GM18526 (cell line): ENCODE results near the gene PHACTR1.

Experiments used
- POLR2A ChIP-seq: IDR thresholded peaks from 3 replicates; pipeline ENCODE4 v1.6.1; 2011; ENCODE audit not compliant: insufficient read length; ENCODE audit errors: extremely low read depth

Gene PHACTR1

GRCh38 chr6:13112921-13113320 lies 396.4 kb downstream of the PHACTR1 start:
- TF ChIP-seq POLR2A, result no peak

- no peak for TF ChIP-seq POLR2A
Observed at GRCh38 chr6:13113376-13113775, 396.8 kb downstream of the PHACTR1 start.

DNA sequence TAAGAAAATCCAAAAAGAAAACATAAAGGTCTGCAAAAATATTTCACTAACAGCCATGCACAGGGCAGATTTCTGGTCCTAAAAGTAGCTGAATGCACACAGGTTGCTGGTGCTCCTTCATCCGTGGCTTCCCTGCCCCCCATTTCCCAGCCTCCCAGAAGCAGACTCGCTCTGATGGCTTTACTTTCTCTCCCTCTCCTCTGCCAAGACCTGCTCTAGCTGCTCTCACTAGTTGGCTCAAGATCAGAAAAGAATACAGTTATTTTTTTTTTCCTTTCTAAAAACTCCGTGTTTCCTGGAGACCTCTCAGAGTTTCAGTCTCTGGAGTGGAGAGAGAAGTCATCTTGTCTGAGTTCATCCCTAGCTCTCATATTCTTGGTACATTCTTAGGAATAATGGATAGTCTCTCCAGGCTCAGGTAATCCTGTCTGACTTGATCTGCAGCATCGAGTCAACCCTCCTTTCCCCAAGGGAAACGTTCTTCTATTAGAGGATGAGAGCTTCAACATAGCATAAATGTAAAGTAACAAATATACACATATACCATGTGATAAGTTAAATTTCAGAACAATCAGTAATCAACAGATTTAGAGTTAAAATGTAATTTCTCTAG lies 397.5 kb downstream of the PHACTR1 start:
- TF ChIP-seq POLR2A, result no peak

GRCh38 chr6:13116155-13116554 lies 399.6 kb downstream of the PHACTR1 start:
- TF ChIP-seq POLR2A, result no peak

- TF ChIP-seq POLR2A, result no peak
Observed at GRCh38 chr6:13117570-13117969, 401.0 kb downstream of the PHACTR1 start.

DNA sequence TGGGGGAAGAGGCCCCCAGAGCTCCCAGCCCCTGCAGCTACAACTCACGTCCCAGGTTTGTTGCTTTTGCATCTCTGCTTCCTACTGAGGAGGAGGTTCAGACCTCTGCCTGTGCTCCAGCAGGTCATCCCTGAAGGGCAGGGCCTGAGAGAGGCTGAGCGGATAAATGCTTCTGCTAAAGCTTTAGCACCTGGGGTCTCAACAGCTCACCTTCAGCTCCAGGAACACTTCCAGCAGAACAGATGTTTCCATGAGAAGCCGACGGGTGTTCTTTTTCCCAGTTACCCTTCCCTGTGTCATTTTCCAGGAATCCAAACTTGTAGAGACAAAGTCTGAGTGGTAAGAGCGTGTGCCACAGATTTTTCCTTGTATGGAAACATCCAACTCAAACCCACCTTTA lies 403.0 kb downstream of the PHACTR1 start:
- TF ChIP-seq POLR2A, result no peak

DNA sequence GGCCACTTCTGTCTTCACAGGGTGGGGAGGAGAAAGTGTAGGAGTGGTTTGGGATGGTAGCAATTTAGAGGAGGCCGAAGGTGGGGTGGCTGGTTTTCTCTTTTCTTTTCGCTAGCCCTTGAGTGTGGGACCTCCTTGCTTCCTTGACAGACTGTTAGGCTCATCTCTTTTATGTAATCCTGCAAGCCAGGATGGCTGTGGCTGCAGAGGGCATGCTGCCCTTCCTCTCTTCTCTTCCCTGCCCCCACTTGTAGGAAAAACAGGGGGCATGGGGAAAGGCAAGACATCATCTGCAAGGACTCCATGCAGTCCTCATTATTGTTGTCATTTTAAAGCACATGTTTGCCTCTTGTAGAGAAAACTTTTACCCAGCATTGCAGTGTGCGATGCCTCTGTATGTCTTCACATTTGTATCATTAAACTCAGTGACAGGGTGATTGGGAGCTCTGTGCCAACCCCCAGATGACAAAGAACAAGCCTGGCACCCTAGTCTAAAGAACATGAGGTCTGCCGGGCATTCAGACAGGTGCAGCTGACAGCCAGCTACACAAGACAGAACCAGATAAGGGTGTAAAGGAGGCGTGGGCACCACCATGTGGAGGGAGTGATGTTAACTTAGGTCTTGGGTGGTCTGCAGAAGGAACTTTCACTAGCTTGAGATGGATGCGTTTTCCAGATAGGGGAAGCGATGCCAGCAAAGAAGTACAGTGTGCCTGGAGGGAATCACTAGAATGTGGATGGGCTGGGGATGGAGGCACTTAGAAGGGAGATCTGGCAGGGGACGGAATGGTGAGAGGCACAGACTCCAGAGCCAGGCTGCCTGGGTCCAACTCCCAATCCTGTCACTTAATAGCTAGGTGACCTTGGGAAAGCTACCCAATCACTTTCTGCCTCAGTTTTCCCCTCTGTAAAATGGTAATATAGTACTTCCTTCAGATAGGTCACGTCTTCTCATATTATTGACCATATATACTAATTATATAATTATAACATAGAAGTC lies 404.2 kb downstream of the PHACTR1 start:
- no peak for TF ChIP-seq POLR2A

- no peak for TF ChIP-seq POLR2A
Observed at GRCh38 chr6:13124131-13124530, 407.6 kb downstream of the PHACTR1 start.

DNA sequence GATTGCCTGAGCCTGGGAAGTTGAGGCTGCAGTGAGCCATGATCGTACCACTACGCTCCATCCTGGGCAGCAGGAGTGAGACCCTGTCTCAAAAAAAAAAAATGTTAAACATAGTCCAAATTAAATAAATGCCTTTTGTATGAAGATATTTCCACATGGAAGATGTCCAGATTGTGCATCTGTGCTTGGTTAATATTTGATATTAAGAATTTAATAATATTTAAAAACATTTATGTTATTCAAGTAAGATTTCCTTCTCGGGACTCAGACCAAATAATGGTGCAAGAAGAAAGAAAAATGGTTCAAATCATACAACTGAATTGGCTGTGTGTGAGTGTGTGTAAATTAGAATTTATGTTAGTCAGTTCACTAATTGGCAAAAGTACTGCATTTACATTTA lies 409.3 kb downstream of the PHACTR1 start:
- TF ChIP-seq POLR2A, result no peak

DNA sequence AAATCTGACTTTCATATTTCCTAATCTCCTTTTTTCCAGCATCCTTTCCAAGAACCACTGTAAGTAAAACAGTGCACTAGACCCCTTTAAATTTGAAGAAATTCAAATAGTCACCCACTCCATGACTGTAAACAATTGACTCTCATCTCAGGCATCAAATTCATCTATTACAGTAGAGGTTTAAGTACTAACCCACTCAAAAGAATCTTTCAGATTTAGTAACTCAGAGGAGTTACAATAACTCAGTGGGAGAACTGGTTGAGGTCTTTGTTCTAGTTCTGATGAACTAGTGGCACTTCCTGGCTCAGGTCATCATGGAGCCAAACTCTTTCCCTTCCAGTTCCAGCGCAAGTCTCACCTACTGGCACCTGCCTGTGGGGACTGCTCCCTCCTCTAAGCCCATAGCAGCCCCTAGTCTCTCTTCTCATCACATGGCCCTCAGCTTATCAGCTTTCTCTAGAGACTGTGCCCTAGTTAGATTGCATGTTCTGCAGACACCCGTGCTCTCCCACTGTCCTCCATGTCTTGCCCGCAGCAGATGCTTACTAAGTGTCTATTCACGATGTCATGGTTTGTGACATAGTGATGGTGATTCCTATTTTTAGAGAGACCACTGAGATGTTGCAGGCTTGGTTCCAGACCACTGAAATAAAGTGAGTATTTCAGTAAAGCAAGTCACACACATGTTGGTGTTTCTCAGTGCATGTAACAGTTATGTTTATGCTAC lies 415.5 kb downstream of the PHACTR1 start:
- TF ChIP-seq POLR2A, result no peak

GRCh38 chr6:13135152-13135551 lies 418.6 kb downstream of the PHACTR1 start:
- TF ChIP-seq POLR2A, result no peak

DNA sequence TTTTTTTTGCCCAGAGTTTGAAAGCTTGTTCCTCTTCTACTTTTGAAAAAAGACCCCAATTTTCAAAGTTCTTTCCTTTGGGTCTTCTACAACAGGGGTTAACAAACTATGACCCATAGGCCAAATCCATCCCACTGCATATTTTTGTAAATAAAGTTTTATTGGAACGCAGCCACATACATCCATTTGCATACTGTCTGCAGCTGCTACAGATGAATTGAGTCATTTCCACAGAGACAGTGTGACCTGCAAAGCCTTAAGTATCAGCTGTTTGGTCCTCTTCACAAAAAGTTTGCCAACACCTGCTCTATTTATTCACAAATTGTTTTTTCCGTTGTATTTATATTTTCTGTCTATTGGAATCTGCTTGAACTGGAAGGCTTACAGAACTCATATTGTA lies 422.6 kb downstream of the PHACTR1 start:
- TF ChIP-seq POLR2A, result no peak

GRCh38 chr6:13140980-13141379 lies 424.4 kb downstream of the PHACTR1 start:
- TF ChIP-seq POLR2A, result no peak

DNA sequence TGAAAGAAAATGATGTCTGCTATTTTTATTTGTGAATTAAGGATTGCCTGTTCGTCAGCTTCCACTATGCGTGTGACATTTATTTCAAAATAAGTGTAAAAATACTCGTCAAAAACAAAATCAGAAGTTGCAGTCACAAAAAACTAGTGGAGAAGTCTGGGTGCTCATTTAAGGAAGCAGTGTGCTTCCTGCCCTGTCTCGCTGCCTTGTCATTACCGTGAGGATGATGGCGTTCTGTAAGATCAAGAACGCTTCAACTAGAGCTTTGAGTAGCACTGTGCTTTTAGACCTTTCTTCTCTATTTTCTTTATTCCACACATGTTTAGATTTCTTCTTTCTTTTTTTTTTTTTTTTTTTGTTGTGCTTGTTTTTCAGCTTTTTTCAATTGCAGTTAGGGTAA lies 424.8 kb downstream of the PHACTR1 start:
- TF ChIP-seq POLR2A, result no peak

DNA sequence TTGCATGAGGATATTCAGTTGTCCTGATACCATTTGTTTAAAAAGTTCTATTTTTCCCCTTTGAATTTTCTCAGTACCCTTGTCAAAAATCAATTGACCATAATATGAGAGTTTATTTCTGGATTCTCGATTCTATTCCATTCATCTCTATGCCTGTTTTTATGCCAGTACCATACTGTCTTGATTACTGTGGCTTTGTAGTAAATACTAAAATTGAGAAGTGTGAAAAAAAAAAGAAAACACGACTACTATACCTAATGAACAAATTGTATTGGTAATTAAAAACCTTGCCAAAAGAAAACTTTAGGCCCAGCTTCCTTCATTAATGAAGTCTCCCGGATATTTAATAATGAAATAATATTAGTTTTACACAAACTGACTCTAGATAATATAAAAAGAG lies 426.0 kb downstream of the PHACTR1 start:
- no peak for TF ChIP-seq POLR2A

DNA sequence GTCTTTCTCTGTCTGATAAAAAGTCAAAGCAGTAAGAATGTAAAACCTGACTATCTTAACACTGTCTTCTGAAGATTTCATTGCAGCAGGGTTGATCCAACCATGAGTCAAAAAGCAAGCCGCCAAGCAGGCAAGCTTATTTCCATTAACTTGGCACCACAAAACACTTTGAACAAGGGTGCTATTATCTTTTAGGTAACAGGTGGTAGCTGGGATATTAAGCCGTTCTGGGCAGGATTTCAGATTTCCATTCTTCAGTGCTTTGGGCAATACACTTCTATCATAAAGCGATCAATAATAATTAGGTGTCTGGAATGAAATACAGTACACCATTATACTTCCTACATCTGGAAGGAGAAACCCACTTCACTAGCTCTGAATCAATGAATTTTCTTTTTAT lies 429.9 kb downstream of the PHACTR1 start:
- no peak for TF ChIP-seq POLR2A
